Endothelial cell of umbilical vein (primary cell): Measurements from ENCODE around the gene NUDT13.

Experiments used
- CTCF ChIP-seq, 2 donors: IDR thresholded peaks; 1 replicate in 1 of 2; 2 replicates in 1 of 2; pipeline ENCODE4 v1.5.1; 2011; ENCODE audit warnings: low read length in 2 of 2, mild to moderate bottlenecking in 2 of 2, moderate library complexity in 2 of 2, control low read depth in 1 of 2, inconsistent platforms in 1 of 2, low read depth in 1 of 2; ENCODE audit not compliant: insufficient read depth in 1 of 2; ENCODE audit errors: extremely low read depth in 1 of 2
- POLR2AphosphoS5 ChIP-seq: IDR thresholded peaks from 2 replicates; pipeline ENCODE4 v1.6.1; 2012; ENCODE audit warnings: low read depth, mild to moderate bottlenecking, control low read depth, low read length, moderate library complexity; ENCODE audit not compliant: insufficient read depth

GRCh38 chr10:73096449-73097304, 13.6 kb upstream of the NUDT13 start, which contains the start of gene P4HA1:
- TF ChIP-seq POLR2AphosphoS5, result peak; percentile 98
- TF ChIP-seq CTCF (IDR thresholded peaks at IDR 0.05; ENCODE audit: extremely low read depth in 1 of 2, insufficient read depth in 1 of 2, low read depth in 1 of 2, low read length in 2 of 2), result peak; percentile 70 to 82
